LNCAP (cell line): ENCODE measurements around the gene MPP3.

Experiments
- TF ChIP-seq, protein P1 (sequence below): fragments of 450-650 bp; IDR thresholded peaks from 2 replicates; pipeline ENCODE4 v1.5.1; 2017; ENCODE audit warnings: mild to moderate bottlenecking

MPP3 gene

DNA sequence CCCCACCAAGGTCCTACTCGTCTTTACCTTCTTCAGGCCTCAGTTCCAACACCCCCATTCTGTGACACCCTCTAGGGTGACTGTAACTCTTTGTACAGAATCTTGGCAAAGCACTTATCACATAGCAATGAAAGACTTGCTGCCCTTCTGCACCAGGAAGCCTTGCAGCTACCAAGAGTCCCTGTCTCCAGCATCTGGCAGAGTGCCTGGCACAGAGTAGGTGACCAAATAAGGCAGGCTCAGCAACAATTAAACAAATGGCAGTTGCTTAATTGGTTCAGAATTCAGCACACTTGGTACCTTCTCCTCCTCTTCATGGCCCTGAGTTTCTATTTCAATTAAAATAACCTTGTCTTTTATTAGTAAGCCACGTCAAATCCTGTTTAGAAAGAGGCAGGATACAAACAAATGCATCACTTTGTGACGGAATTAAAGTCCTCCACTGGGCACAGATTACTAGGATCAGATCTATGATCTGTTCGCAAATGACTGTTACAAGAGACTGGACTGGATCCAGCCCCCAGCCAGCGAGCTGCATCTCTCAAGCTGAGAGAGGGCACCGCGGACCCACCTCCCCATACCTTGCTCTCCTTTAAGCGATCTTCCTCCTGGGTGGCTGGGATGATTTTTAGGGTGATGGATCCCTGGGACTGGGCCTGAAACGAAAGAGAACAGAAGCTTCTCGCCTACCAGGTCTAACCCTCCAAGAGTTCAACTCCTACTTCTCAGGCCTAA, 9.4 kb downstream of the MPP3 start:
- TF ChIP-seq, protein P1, sequence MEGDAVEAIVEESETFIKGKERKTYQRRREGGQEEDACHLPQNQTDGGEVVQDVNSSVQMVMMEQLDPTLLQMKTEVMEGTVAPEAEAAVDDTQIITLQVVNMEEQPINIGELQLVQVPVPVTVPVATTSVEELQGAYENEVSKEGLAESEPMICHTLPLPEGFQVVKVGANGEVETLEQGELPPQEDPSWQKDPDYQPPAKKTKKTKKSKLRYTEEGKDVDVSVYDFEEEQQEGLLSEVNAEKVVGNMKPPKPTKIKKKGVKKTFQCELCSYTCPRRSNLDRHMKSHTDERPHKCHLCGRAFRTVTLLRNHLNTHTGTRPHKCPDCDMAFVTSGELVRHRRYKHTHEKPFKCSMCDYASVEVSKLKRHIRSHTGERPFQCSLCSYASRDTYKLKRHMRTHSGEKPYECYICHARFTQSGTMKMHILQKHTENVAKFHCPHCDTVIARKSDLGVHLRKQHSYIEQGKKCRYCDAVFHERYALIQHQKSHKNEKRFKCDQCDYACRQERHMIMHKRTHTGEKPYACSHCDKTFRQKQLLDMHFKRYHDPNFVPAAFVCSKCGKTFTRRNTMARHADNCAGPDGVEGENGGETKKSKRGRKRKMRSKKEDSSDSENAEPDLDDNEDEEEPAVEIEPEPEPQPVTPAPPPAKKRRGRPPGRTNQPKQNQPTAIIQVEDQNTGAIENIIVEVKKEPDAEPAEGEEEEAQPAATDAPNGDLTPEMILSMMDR, result no peak

DNA sequence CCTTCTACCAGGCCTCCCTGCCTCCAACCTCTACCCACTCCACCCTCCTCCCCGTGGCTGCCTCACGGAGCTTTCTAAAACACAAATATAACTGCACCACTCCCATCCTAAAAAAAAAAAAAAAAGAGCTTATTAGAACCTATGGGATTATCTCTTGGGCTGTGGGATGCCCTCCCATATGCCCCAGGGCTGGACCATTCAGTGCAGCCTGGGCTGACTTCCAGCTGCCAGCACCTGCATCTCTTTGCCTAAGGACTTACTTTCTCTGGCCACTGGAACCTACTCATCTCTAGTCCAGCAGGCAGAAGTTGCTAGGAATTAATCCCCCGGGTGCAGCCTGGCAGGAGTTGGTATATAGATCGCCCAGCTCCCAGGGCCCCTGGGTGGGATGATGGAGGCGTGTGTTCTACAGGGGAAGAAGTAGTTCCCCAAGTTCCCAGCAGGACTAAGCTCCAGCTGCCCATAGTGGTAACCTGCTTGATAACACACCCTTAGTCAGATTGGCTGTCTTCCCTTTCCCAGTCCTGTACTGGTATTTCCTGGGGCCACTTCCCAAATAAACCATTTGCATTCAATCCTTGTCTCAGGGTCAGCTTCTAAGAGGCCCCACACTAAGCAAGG, 10.3 kb downstream of the MPP3 start:
- TF ChIP-seq, protein P1, result no peak

DNA sequence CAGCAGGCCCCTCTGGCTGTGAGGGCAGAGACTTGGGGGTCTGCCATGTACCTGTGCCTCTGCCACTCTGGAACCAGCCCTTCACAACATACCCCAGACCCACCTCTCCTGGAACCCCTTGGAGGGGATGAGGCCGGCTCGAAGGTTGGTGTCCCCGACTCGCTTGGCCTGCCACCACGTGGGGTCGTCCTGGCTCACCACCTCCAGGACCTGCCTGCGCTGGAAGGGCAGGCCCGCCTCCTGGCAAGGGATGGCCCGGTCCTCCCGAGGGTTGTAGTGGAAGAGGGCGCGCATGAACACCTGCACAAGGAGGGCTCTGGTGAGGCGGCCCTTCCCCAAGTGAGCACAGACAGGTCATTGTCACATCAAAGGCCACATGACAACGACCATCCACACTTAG, 12.2 kb downstream of the MPP3 start:
- TF ChIP-seq, protein P1, result no peak

DNA sequence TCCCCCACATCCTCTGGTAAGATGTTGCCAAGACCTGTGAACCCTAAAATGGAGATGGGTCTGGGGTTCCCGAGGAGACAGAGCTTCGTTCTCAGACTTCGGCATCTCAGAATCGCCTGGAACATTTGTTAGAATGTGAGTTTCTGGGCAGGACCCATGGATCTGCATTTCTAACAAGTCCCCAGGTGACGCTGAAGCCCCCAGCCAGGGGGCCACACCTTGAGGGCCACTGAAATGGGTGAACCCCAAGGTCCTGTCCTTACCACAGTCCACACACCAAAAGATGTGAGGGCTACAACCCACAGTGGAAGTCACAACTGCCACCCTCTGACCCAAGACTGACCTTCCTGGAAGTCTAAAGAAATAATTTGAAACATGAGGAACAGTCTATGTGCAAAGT, 14.0 kb downstream of the MPP3 start:
- TF ChIP-seq, protein P1, result no peak

DNA sequence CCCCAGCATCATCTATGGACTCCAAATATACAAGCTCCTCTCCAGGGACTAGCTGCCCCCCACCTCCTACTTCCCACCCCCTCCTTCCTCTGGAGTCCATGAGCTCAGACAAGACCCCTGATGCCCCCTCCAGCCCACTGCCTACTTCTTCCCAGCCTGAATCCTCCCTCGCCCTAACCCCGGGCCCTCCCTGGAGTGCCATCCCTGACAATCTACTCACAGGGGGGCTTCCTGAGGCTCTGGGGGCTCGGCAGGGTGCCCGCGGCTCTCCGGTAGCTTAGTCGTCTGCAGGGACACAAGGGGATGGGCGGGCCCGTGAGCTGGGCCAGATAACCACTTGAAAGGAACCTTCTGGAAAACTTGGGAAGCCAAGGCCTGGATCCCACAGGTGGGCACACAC, 15.1 kb downstream of the MPP3 start:
- TF ChIP-seq, protein P1, result no peak

DNA sequence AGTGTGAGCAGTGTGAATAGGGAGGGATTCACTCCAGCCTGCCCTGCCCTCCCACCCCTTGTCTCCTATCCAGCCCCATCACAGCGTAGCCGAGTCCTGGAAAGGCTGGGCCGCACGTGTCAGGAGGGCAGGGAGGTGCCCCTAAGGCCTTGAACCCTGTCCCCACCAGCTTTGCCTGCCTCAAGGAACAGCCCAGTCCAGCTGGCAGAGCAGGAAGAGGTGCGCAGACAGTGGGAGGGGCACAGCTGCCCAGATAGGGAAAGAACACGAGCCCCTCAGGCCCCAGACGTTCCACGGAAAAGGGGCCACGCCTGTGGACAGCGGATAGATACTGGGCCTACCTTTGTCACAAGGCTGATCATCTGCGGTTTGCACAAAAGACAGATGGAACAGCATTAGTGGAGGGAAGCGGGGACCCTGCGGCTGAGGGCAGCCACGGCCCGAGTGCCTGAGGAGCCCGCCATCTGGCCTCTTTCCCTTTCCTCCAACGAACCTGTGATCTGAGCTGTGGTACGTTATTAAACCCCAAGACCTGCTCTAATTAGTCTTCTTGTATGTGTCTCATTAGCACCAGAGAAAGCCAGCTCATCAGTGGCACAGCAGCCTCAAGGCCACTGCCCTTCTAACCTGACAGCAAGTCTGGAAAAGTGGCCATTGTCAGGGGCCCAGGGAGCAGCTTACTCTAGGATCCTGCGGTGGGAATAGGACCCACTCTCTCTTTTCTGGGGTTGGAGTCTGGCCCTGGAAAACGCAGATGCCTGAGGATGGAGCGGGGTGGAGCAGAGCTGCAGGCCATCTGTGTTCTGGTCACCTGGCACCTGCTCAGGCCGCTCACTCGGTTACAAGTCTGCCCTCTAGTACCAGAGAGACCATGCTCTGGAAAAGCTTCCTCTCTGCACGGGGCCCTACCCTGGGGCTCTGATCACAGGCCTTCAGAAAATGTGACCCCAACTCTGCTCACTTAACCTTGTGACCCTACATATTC, 16.3 kb downstream of the MPP3 start:
- TF ChIP-seq, protein P1, result no peak

DNA sequence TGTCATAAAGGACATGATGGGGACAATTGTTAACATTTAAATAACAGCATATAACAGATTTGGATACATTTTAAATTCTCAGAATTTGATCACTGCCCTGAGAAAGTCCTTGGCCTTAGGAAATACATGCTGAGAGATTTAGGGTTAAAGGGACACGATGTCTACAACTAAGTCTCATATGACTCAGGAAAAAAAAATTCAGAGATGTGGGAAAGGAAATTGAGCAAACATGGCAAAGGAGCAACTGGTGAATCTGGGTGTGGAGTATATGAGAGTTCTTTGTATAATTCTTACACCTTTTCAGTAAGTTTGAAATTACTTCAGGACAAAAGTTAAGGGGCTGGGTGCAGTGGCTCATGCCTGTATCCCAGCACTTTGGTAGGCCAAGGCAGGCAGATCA, 18.2 kb downstream of the MPP3 start:
- TF ChIP-seq, protein P1, result no peak
